Prostate gland (tissue), 2 donors: ENCODE data around the gene INTS1. TPM values are rescaled to one million over a fixed set of nuclear protein-coding genes. Genes with fewer than 3 reads are reported as not detected.
A peak's percentile ranks its signal among the peaks of the same experiment; 100 is the strongest.

ENCODE experiments used
- DNase-seq: peaks from one replicate; pipeline ENCODE4 v3.0.0-alpha.2; 2019; ENCODE audit warnings: low spot score
- H3K27ac ChIP-seq, 2 donors: fragments of 200-600 bp; sonication (generic); 2 replicates each; pipeline ENCODE4 v1.5.1; 2017 to 2019
- H3K27me3 ChIP-seq: fragments of 200-600 bp; sonication (generic); replicated peaks from 2 replicates; pipeline ENCODE4 v1.5.1; 2019; ENCODE audit not compliant: insufficient read depth
- H3K36me3 ChIP-seq, 2 donors: fragments of 200-600 bp; sonication (generic); 1 replicate in 1 of 2; 2 replicates in 1 of 2; pipeline versions ENCODE4 v1.5.1 to v1.8.1; 2017 to 2019
- H3K4me1 ChIP-seq: fragments of 200-600 bp; sonication (generic); replicated peaks from 2 replicates; pipeline ENCODE4 v1.5.1; 2019
- H3K4me3 ChIP-seq, 2 donors: fragments of 200-600 bp; sonication (generic); 2 replicates each; pipeline ENCODE4 v1.5.1; 2017 to 2019
- H3K9me3 ChIP-seq: fragments of 200-600 bp; sonication (generic); 2 replicates; pipeline ENCODE4 v1.5.1; 2017
- CTCF ChIP-seq, 4 experiments: fragments of 200-600 bp in 2 of 4; fragments of 450-650 bp in 2 of 4; sonication (generic) in 2 of 4; IDR thresholded peaks; 1 replicate in 3 of 4; 2 replicates in 1 of 4; pipeline ENCODE4 v1.5.1; 2016 to 2019; ENCODE audit warnings: antibody characterized with exemption in 4 of 4, mild to moderate bottlenecking in 2 of 4, moderate library complexity in 2 of 4
- POLR2A ChIP-seq: fragments of 450-650 bp; IDR thresholded peaks from one replicate; pipeline ENCODE4 v1.6.1; 2016; ENCODE audit warnings: antibody characterized with exemption, mild to moderate bottlenecking
- POLR2AphosphoS5 ChIP-seq: sonication (generic); formaldehyde crosslinking; IDR thresholded peaks from one replicate; pipeline ENCODE4 v1.6.1; 2017; ENCODE audit warnings: antibody characterized with exemption
- WGBS: methylation state at CpG from one replicate; pipeline ENCODE4 v1.1.5; 2018; 5-methylcytosine and 5-hydroxymethylcytosine counted together
- intact Hi-C: fragments of 100-400 bp; cut with DNase I; formaldehyde crosslinking; loops from one replicate; pipeline ENCODE4 v1.14.2; 2022
- total RNA-seq, 2 donors: library from RNA; depleted of rRNA; stranded (reverse); fragments of >200 nt; gene quantifications; one replicate each; pipeline ENCODE4 v1.1.0, GENCODE V29; 2016

Gene INTS1
- total RNA-seq, 2 donors from 2014 or later, result 64.9 to 146 TPM

- Histone ChIP-seq H3K36me3 (no peaks in the 10 kb centered on the region), H3K4me1 (no peaks in the 10 kb centered on the region), H3K27me3 (no peaks in the 10 kb centered on the region), H3K4me3 (no peak overlapping the region), H3K27ac (no peak overlapping the region), H3K9me3 (no peaks in the 10 kb centered on the region)
- no peak for DNase-seq
- intact Hi-C loops, result no loop called here
- TF ChIP-seq POLR2A (no peak), CTCF (IDR thresholded peaks at IDR 0.05) (peak in 2 of 4 experiments; percentile 10 to 16), POLR2AphosphoS5 (no peak)
- 92% methylated on average over 31 of the region's 31 CpGs for WGBS
Observed at GRCh38 chr7:1439373-1440363, 64.5 kb downstream of the INTS1 start.

GRCh38 chr7:1438821-1439220, 65.4 kb downstream of the INTS1 start:
- H3K27me3 ChIP-seq, result no peaks in the 10 kb centered on the region
- intact Hi-C loops, result no loop called here
- no peaks in the 10 kb centered on the region for H3K36me3 ChIP-seq
- H3K4me1 ChIP-seq, result no peaks in the 10 kb centered on the region
- 86% methylated on average over 15 of the region's 15 CpGs for WGBS
- no peak for DNase-seq
- no peaks in the 10 kb centered on the region for H3K9me3 ChIP-seq
- H3K4me3 ChIP-seq, result no peak overlapping the region
- H3K27ac ChIP-seq, result no peak overlapping the region
- TF ChIP-seq POLR2AphosphoS5 (no peak), POLR2A (no peak), CTCF (IDR thresholded peaks at IDR 0.05) (no peak)

GRCh38 chr7:1438208-1438607, 66.0 kb downstream of the INTS1 start:
- TF ChIP-seq POLR2AphosphoS5, result no peak
- no peak for TF ChIP-seq POLR2A
- no peak for TF ChIP-seq CTCF (IDR thresholded peaks at IDR 0.05)
- intact Hi-C loops, result no loop called here

GRCh38 chr7:1437155-1437880, 66.9 kb downstream of the INTS1 start:
- no peak for DNase-seq
- Histone ChIP-seq H3K27ac (no peak overlapping the region), H3K36me3 (no peaks in the 10 kb centered on the region), H3K4me3 (no peak overlapping the region), H3K4me1 (no peaks in the 10 kb centered on the region), H3K27me3 (no peaks in the 10 kb centered on the region), H3K9me3 (no peaks in the 10 kb centered on the region)
- no peak for TF ChIP-seq POLR2AphosphoS5
- no peak for TF ChIP-seq CTCF (IDR thresholded peaks at IDR 0.05)
- no peak for TF ChIP-seq POLR2A
- intact Hi-C loops, result no loop called here
- WGBS, result 80% methylated on average over 38 of the region's 43 CpGs

More at GRCh38 chr7:1438208-1438607, 66.0 kb downstream of the INTS1 start:
- no peak for DNase-seq
- Histone ChIP-seq H3K36me3 (no peaks in the 10 kb centered on the region), H3K4me3 (no peak overlapping the region), H3K27ac (no peak overlapping the region), H3K27me3 (no peaks in the 10 kb centered on the region), H3K4me1 (no peaks in the 10 kb centered on the region), H3K9me3 (no peaks in the 10 kb centered on the region)
- WGBS, result 91% methylated on average over 9 of the region's 10 CpGs
